HG02870 (cell line): Measurements from ENCODE around the gene ADAMTS15.
"Not testable (repeated sequence)": the region's sequence is repeated elsewhere in the genome, so short reads cannot be mapped to it uniquely, and the experiment has no call there.

Experiments
- ATAC-seq: cut with Tn5 transposase; IDR thresholded peaks from one replicate; pipeline ENCODE4 v1.9.1; 2021; ENCODE audit warnings: mild to moderate bottlenecking, moderate library complexity; ENCODE audit not compliant: unreplicated experiment

The ADAMTS15 gene

DNA sequence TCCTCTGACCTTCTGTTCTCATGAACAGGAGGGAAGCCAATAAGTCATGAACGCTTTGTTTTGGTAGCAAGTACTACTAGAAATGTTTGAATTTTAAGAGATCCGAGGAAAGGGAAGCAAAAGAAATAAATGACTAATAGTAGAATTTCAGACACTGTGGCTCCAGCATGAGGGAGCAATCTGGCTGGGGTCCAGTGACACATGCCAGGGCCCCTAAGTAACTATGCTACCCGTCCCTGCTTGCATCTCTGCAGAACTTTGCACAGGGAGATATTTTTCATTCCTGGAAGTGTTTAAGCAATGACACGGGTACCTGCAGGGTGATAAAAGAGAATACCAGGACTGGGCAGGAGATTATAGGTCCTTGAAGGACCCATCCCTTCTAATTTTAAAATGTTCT is 12.8 kb upstream of the ADAMTS15 start:
- ATAC-seq: no peak

DNA sequence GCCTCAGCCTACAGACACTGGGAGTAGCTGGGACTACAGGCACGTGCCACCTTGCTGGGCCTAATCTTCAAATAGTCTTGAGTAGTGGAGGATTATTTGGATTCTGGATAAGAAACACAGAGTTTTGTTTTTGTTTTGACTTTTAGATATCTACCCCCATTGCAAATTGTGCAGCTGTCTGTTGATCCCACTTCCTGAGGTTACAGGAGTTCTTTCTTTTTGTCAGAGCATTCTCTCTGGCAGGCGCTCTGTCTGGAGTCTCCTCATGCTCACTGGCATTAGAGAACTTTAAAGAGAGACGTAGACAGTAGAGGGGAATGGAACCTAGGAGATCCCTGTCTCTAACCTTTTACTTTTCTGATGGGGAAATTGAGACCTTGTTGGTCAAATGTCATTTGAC is 12.3 kb upstream of the ADAMTS15 start:
- ATAC-seq: no peak

DNA sequence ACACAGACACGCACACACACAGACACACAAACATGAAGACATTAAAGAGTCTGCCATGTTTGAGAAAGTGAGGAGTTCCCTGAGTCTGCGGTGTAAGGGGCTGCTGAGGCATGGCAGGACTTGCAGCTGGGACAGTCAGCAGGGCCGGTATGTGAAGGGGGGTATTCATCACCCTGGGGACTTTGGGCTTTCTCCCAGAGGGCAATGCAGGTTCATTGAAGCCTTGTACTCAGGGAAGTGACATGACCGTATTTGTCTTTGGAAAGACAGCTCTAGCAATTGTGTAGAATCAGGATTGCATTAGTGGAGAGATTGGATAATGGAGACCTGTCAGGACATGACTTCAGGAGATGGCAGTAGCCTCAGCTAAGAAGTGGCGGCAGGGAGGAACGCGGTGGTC is 10.6 kb upstream of the ADAMTS15 start:
- ATAC-seq: no peak

DNA sequence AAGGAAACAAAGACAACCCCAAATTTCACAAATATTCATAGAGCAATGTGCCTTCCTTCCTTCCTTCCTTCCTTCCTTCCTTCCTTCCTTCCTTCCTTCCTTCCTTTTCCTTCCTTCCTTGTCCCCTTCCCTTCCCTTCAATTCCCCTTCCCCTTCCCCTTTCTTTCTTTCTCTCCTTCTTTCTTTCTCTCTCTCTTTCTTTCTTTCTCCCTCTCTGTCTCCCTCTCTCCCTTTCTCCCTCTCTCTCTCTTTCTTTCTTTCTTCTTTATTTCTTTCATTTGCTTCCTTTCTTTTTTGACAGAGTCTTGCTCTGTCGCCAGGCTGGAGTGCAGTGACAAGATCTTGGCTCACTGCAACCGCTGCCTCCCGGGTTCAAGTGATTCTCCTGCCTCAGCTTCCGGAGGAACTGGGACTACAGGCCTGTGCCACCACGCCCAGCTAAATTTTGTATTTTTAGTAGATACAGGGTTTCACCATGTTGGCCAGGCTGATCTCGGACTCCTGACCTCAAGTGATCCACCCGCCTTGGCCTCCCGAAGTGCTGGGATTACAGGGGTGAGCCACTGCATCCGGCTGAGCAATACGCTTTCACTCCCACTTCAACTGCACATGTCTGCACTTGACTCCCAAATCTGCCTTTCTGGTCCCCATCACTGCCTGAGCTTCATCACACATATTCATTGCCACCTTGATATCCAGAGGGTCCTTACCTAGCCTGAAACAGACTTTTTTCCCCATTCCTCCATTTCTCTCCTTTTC is 9.9 kb upstream of the ADAMTS15 start:
- ATAC-seq: not testable (repeated sequence)

DNA sequence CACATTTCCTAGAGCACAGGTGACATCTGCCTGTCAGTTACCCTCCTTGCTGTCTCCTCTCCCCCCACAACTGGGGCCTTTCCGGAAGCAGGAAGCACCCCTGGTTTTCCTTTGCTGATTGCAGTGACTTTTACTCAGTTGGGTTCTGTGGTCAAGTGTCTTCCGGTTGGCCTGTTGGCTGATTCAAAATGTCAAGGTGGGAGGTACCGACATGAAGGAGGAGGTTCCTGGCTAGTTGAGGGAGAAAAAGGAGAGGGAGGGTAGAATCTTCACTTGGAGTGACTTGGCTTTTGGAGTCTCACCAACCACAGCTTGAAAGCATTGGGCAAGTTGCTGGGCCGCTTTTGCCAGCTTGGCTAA is 9.3 kb upstream of the ADAMTS15 start:
- no peak for ATAC-seq

DNA sequence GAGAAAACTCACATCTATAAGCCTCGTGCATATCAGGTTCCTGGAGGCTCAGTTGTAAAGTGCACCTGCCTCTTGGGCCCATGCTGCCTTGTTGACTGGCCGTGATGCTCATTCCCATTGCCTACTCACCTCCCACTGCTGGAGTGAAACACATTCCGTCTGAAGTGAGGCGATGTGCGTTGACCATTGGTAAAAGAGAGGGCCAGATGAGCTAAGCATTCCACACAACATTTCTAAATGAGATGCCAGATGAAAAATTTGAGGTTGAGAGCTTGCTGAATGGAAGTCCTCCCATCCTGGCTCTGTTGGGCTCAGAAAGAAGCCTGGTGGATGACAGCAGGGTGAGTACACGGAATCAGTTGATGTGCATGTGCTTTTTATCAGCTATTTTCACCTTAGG is 8.6 kb upstream of the ADAMTS15 start:
- ATAC-seq: no peak

DNA sequence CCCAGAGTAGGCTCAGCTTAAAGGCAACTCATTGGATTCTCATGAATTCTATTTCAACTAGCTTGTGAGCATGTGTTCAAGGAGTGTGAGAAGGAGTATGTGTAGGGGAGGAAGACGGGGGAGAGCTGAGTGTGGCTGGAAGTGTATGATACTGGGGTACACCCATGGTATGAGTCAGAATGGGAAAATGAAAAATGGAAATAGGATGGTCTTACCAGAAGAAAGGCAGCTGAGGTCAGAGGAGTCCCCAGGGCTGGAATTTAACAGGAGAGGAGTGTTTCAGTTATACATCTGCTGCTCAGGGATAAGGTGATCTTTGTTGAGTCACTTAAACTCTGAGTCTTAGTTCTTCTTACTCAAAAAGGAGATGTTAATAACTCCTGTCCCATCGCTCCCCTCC is 6.7 kb upstream of the ADAMTS15 start:
- ATAC-seq: no peak

DNA sequence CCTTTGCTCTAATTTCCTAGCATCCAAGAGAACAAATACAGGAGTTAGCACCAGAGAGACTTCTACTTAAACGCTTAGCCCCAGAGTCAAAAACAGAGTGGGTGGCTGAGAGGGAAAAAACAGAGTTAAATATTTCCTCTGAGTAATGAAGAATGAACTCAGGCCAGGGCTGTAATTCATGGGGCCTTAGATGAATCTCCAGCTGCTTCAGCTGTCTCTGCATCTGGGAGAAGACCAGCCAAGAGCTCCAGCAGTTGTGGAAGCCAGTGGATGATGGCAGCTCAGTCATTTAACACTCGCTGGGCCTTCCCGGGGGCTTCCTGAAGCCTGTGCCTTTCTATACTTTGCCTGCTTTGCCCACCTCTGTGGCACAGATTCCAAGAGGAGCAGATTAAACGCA is 5.7 kb upstream of the ADAMTS15 start:
- no peak for ATAC-seq

DNA sequence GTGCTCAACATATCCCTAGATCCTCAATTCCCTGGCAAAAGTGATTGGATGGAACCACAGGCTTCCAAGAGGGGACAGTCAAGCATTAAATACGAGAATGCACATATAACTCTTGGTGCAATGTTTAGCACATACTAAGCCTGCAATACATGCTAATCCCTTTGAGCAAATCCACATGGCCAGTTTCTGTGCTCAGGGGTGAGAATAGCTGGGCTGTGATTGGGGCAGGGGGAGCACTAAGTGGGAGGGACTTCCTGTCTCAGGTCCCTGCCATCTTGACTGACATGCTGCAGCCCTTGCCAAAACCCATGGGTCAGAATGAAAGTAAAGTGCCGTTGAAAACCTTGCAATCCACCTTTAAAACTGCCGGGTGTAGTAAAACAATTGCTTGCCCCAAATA is 2.7 kb upstream of the ADAMTS15 start:
- ATAC-seq: no peak

DNA sequence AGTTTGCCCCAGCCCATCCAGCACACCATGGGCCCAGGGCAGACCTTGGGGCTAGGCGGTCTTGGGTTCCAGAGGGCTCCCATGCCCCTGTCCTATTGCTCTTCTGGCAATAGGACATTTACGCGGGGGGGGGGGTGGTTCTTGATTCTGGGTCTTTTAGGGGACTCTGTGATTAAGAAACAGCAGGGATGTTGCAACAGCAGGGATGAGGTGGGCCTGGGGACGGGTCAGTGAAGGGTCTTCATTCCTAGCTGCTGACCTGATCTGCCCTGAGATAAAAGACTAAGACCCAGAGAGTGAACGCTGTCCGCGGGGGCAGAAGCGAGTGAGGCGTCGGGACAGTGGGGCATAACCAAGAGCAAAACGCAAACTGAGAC is 418 bp upstream of the ADAMTS15 start:
- no peak for ATAC-seq

DNA sequence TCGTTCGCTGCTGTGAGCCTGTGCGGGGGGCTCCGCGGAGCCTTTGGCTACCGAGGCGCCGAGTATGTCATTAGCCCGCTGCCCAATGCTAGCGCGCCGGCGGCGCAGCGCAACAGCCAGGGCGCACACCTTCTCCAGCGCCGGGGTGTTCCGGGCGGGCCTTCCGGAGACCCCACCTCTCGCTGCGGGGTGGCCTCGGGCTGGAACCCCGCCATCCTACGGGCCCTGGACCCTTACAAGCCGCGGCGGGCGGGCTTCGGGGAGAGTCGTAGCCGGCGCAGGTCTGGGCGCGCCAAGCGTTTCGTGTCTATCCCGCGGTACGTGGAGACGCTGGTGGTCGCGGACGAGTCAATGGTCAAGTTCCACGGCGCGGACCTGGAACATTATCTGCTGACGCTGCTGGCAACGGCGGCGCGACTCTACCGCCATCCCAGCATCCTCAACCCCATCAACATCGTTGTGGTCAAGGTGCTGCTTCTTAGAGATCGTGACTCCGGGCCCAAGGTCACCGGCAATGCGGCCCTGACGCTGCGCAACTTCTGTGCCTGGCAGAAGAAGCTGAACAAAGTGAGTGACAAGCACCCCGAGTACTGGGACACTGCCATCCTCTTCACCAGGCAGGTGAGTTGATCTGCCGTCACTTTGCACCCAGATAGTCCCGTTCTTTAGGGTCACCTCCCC is 1.0 kb downstream of the ADAMTS15 start:
- no peak for ATAC-seq

DNA sequence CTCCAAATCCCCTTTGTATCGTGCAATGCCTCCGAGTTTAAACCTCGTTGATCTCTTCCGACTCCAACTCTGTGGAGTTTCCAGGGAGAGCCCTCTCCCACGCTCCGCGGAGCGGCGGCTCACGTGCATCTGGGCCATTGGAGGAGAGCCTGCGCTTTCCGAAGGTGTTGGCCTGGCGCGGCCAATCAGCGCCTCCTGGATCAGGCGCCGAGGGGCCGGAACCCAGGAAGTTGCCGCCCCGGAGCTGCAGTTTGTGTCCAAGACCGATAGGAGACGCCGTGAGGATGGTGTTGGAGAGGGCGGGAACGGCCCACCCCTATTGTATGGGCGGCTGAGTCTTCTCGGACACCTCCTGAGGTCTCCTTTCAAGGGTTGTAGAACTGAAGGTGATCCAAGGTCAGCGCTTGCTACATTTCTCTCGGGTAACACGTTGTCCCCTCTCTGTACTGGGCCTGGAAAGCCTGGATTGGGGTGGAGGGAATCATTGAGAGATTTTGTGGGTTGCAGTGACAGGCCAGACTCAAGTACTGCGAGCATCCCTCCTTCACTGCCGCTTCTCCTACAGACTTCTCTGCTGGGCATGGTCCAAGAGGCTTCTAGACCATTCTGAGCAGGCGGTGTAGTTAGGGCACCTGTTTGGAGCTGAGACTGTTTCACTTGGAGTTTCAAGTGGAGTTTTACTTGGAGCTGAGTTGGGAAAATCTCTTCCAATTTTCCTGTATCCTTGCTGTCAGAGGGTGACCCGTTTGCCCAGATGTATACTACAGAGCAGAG is 1.7 kb downstream of the ADAMTS15 start:
- no peak for ATAC-seq

DNA sequence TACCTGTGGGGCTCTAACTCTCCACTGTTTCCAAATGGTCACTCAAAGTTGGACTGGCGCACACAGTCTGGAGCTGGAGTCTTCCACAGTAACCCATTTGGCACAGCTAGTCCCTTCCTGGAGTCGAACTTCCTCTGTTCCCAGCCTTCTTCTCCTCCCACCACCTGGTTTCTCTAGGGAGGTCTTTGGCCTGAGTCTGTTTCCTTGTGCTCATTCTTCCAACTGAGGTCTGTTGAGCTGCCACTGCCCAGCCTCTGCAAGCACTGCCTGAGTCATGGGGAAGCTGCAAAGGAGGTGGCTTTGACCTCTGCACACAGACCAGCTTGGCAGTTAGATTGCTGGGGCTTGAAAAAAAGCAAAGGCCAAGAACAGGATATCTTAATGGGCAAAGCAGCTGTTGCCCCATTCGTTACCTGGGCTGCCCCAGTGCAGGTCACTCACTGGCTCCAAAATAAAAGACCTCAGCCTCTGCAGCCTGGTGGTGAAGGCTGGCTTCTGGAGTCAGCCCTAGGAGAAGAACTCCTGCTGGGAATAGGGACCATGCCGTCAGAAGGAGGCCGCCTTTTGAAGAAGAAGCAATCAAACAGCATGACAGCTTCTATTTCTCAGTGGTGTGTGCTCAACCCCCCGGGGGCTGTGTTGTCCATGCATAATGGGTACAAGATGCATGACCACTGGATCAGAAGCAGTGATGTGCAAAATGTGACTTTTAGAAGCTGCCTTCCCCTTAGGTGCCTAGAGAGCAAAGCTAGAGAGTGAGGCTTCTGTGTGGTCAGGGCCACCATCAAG is 3.0 kb downstream of the ADAMTS15 start:
- no peak for ATAC-seq

DNA sequence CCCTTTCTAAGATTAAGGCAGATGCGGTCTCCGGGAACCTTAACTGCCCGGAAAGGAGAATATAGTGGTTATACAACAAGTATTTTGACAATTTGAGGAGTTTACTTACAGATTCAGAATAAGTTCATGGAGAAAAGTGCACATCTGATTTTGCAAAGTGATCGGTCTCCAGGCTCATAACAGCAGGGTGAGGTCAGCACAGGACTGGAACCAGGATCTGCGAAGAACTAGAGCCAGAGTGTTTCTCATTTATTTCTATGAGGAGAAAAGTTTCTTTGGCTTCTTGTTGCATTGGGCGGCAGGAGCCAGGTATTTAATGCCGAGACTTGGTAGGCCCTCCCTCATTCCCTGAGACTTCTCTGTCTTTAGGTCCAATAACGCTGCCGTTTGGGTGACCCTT is 3.7 kb downstream of the ADAMTS15 start:
- ATAC-seq: no peak

DNA sequence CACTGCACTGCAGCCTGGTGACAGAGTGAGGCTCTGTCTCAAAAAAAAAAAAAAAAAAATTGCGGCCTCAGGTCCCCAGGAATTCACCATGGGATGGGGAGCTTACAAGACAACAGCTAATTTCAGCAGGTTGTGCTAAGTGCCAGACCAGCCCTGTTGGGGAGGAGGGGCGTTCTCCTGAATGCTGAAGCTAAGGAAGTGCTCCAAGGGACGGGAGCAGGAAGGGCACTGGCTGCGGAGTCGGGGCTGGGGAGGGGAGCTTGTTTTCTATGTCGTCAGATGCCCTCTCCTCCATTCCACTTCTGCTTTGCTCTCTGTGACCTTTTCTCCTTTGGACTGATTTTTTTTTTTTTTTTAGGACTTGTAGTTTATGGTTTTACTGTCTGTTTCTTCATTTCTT is 4.5 kb downstream of the ADAMTS15 start:
- no peak for ATAC-seq

DNA sequence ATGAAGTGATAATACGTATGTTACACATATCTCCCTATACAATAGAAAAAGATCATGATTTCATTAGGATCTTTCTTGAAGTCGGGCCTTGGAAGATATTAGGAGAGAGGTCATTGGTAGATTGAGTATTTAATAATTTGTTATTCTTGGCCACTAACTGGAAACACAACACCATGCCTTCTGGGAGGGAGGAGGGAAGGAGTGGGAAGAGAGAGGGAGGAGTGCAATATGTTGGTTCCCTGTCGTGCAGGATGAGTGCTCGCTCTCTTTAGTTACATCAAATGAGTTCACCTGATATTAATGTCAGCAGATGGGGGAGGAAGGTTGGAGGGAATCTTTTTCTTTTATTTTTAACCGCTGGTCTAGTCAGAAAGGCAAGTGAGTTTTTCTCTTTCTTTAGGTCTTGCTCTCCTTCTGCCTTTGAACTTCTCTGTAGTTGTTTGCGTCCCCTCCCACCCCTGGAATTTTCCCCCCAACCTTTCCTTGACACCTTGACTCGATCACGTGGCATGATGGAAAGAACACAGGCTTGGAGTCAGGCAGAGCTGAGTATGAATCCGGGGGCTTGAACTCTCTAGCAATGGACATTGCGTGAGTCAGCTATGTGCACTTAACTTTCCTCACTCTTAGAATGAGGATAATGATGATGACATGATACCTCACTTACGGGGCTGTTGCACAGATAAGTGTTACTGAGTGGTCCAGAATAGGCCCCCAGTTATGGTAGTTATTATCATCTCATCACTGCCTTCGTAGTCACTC is 6.2 kb downstream of the ADAMTS15 start:
- ATAC-seq: no peak

DNA sequence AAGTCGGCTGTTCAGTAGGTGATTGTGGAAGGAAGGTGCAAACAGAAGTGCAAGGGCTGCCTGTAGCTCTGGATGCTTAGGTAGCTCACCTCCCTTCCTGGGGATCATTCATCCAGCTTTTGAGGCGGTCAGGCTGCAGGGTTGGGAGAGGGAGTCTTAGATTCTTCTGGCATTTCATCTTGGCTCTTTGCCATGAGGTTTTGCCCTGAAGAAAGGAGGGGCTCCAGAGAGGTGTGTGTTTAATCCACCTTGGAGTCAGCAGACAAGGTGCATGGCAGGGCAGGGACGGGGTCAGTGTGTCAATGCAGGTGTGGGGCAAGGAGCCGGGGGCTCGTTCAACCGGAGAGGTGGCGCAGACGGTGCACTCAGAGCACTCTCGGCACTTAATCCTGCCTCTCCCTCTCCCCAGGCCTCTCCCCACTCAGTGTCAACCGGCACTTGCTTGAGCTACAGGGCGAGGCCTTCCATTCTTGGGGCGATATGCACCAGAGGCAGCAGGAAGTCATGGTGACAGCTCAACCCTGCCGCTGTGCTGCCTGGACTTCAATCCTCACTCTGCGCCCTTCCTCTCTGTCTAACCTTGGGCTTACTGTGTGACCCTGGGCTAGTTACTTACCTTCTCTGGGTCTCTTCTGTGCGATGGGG is 7.2 kb downstream of the ADAMTS15 start:
- ATAC-seq: no peak

DNA sequence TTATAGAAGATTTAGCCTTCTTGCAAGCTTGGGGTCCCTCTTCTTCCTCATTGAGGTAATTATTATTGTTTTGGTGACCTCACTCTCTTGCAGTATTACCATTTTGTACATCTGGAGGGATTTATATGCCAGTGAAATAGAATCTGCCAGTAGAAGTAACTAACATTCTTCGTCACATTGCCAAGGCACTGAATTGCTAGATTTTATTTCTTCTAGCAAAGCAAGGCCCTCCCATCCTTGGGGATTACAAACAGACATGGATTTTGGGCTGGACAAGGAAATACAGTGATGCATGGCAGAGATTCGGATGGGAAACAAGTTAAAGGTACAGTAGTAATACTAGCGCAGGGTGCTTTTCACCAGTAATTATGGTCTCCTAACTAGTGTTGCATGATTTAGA is 7.8 kb downstream of the ADAMTS15 start:
- no peak for ATAC-seq

DNA sequence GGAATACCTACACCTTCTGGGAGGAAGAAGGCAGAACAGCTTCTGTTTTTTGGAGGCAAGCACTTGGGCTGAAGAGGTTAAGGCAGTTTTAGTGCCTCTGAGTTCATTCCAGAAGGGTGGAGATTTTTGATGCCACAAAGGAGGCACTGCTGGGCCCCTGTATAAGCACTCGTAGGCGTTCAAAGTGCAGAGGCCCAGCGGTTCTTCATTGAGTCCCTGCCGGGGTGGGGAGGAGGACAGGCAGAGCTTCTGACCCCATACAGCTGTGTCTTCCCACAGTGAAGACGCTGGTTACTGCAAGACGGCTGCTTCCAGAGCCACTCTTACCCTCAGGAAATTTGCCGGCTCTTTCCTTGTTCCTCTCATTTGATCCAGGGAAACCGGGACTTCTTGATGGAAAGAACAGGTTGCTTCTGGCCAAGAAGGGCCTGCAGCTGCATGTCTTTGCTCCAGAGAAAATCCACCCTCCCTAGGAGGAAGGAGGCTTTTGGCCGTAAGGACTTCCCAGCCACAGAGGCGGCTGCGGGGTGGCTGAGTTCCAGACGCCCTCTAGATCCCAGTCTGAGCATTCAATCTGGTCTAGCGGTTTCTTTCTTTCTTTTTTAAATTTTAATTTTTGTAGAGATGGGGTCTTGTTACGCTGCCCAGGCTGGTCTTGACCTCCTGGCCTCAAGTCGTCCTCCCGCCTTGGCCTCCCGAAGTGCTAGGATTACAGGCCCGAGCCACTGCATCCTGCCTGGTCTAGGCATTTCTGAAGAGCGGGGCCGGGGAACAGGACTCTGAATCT is 9.4 kb downstream of the ADAMTS15 start:
- no peak for ATAC-seq
